ENCODE data around the gene ERC2. TPM values are rescaled to one million over a fixed set of nuclear protein-coding genes. Genes with fewer than 3 reads are reported as not detected.

ERC2 gene
- polyA plus RNA-seq, 3 donors = not detected

- Histone ChIP-seq H3K27me3 (ENCODE audit: control insufficient read depth in 2 of 2, insufficient read depth in 2 of 2, low read length in 2 of 2) (no peaks in the 10 kb centered on the region), H3K9me3 (replicated peaks in 1 of 2; ENCODE audit: control insufficient read depth in 1 of 2, insufficient read depth in 1 of 2, low read length in 2 of 2) (no peaks in the 10 kb centered on the region), H3K4me2 (replicated peaks; ENCODE audit: extremely low read depth, low read length, poor library complexity, severe bottlenecking) (no peak overlapping the region), H3K36me3 (replicated peaks in 1 of 2; ENCODE audit: control insufficient read depth in 1 of 2, insufficient read depth in 2 of 2, low read length in 2 of 2) (no peaks in the 10 kb centered on the region), H3K4me1 (ENCODE audit: control insufficient read depth in 1 of 2, insufficient read depth in 2 of 2, low read length in 2 of 2) (no peaks in the 10 kb centered on the region), H3K4me3 (replicated peaks in 1 of 3; ENCODE audit: low read depth in 2 of 3, low read length in 3 of 3) (no peak overlapping the region), H3K27ac (ENCODE audit: low read depth in 1 of 2, low read length in 2 of 2) (no peak overlapping the region), H2AFZ (ENCODE audit: insufficient read depth, low read depth, low read length, poor library complexity, severe bottlenecking) (no peak overlapping the region), H3K79me2 (ENCODE audit: insufficient read depth, low read length) (no peaks in the 10 kb centered on the region), H3K9ac (ENCODE audit: insufficient read depth, low read length, poor library complexity, severe bottlenecking) (no peak overlapping the region), H4K20me1 (ENCODE audit: insufficient read depth, low read length) (no peaks in the 10 kb centered on the region)
- intact Hi-C loops (cut with micrococcal nuclease) = no loop called here
- Mint-ChIP-seq H3K27ac (no peak overlapping the region), H3K9me3 (peaks cover 0 to 11% (median 0%) of the 10 kb centered on the region in 7 donors), H3K27me3 (ENCODE audit: low read depth in 3 of 3) (peaks cover 0 to 1% (median 0%) of the 10 kb centered on the region in 3 donors), H3K4me3 (no peak overlapping the region), H3K4me1 (no peaks in the 10 kb centered on the region), H3K36me3 (no peaks in the 10 kb centered on the region)
- no peak for DNase-seq
- TF ChIP-seq, protein P1, sequence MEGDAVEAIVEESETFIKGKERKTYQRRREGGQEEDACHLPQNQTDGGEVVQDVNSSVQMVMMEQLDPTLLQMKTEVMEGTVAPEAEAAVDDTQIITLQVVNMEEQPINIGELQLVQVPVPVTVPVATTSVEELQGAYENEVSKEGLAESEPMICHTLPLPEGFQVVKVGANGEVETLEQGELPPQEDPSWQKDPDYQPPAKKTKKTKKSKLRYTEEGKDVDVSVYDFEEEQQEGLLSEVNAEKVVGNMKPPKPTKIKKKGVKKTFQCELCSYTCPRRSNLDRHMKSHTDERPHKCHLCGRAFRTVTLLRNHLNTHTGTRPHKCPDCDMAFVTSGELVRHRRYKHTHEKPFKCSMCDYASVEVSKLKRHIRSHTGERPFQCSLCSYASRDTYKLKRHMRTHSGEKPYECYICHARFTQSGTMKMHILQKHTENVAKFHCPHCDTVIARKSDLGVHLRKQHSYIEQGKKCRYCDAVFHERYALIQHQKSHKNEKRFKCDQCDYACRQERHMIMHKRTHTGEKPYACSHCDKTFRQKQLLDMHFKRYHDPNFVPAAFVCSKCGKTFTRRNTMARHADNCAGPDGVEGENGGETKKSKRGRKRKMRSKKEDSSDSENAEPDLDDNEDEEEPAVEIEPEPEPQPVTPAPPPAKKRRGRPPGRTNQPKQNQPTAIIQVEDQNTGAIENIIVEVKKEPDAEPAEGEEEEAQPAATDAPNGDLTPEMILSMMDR (IDR thresholded peaks at IDR 0.05) = no peak
Measured at GRCh38 chr3:55876560-55876959, 591.7 kb downstream of the ERC2 start.

DNA sequence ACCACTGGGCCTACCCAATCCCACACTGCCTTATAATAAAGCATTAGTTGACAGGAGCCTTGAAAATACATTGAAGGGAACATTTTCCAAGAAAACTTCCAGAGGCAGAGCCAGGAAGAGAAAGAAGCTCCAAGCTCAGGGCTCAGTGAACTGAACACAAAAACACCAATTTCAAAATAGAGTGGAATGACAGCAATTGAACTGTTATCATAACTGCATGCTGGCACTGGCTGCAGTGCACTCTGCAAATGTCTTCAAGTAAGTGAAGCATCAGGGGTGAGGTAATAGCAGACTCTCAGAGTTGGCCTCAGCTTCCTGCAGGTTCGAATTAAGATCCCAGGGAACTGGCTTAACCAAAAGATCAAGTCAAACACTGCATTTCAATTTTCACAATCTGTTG, 593.2 kb downstream of the ERC2 start:
- H3K9me3 Mint-ChIP-seq = peaks cover 0 to 11% (median 0%) of the 10 kb centered on the region in 7 donors
- H3K4me1 Mint-ChIP-seq = no peaks in the 10 kb centered on the region
- intact Hi-C loops (cut with micrococcal nuclease) = no loop called here
- no peaks in the 10 kb centered on the region for H3K36me3 Mint-ChIP-seq
- H3K27ac Mint-ChIP-seq = no peak overlapping the region
- no peak overlapping the region for H3K4me3 Mint-ChIP-seq
- Histone ChIP-seq H3K4me3 (replicated peaks in 1 of 3; ENCODE audit: low read depth in 2 of 3, low read length in 3 of 3) (no peak overlapping the region), H4K20me1 (ENCODE audit: insufficient read depth, low read length) (no peaks in the 10 kb centered on the region), H3K4me1 (ENCODE audit: control insufficient read depth in 1 of 2, insufficient read depth in 2 of 2, low read length in 2 of 2) (no peaks in the 10 kb centered on the region), H3K36me3 (replicated peaks in 1 of 2; ENCODE audit: control insufficient read depth in 1 of 2, insufficient read depth in 2 of 2, low read length in 2 of 2) (no peaks in the 10 kb centered on the region), H3K9ac (ENCODE audit: insufficient read depth, low read length, poor library complexity, severe bottlenecking) (no peak overlapping the region), H3K27ac (ENCODE audit: low read depth in 1 of 2, low read length in 2 of 2) (no peak overlapping the region), H2AFZ (ENCODE audit: insufficient read depth, low read depth, low read length, poor library complexity, severe bottlenecking) (no peak overlapping the region), H3K4me2 (replicated peaks; ENCODE audit: extremely low read depth, low read length, poor library complexity, severe bottlenecking) (no peak overlapping the region), H3K27me3 (ENCODE audit: control insufficient read depth in 2 of 2, insufficient read depth in 2 of 2, low read length in 2 of 2) (no peaks in the 10 kb centered on the region), H3K9me3 (replicated peaks in 1 of 2; ENCODE audit: control insufficient read depth in 1 of 2, insufficient read depth in 1 of 2, low read length in 2 of 2) (no peaks in the 10 kb centered on the region), H3K79me2 (ENCODE audit: insufficient read depth, low read length) (no peaks in the 10 kb centered on the region)
- TF ChIP-seq, protein P1 (IDR thresholded peaks at IDR 0.05) = no peak
- DNase-seq = no peak
- H3K27me3 Mint-ChIP-seq (ENCODE audit: low read depth in 3 of 3) = peaks cover 0 to under 1% (median 0%) of the 10 kb centered on the region in 3 donors
- no CpG with 5 or more reads among the region's 1 CpG for WGBS (ENCODE audit: insufficient coverage)

Data from CD14-positive monocyte (primary cell).